Esophagus squamous epithelium (tissue), 5 donors: ENCODE data around the gene SNTB2. TPM values are rescaled to one million over a fixed set of nuclear protein-coding genes. Genes with fewer than 3 reads are reported as not detected.

ENCODE experiments used
- DNase-seq: peaks from one replicate; lab custom pipeline; 2025; lab: John Stamatoyannopoulos, UW
- H3K27ac ChIP-seq, 4 donors: fragments of 200-600 bp; sonication (generic); one replicate each; pipeline ENCODE4 v1.5.1; 2016 to 2019; ENCODE audit warnings: mild to moderate bottlenecking in 1 of 4
- H3K27me3 ChIP-seq, 4 donors: fragments of 200-600 bp; sonication (generic); 1 replicate in 3 of 4; 2 replicates in 1 of 4; pipeline versions ENCODE4 v1.5.1 to v1.6.0; 2017 to 2021; ENCODE audit warnings: antibody characterized with exemption in 1 of 4
- H3K36me3 ChIP-seq, 3 donors: fragments of 200-600 bp; sonication (generic); one replicate each; pipeline ENCODE4 v1.5.1; 2016 to 2019
- H3K4me1 ChIP-seq, 3 donors: fragments of 200-600 bp; sonication (generic); one replicate each; pipeline ENCODE4 v1.5.1; 2017 to 2019
- H3K4me3 ChIP-seq, 4 donors: fragments of 200-600 bp; sonication (generic); 1 replicate in 3 of 4; 2 replicates in 1 of 4; pipeline ENCODE4 v1.5.1; 2016 to 2019; ENCODE audit warnings: mild to moderate bottlenecking in 2 of 4, moderate library complexity in 1 of 4
- H3K9me3 ChIP-seq, 3 donors: fragments of 200-600 bp; sonication (generic); one replicate each; pipeline ENCODE4 v1.5.1; 2016 to 2019
- POLR2A ChIP-seq, 4 donors: fragments of 450-650 bp; IDR thresholded peaks; one replicate each; pipeline ENCODE4 v1.6.1; 2017; ENCODE audit warnings: antibody characterized with exemption in 4 of 4, mild to moderate bottlenecking in 4 of 4, moderate library complexity in 3 of 4
- WGBS, 2 donors: methylation state at CpG; one replicate each; pipeline ENCODE4 v1.1.5; 2018; 5-methylcytosine and 5-hydroxymethylcytosine counted together
- intact Hi-C: fragments of 100-400 bp; cut with DNase I; formaldehyde crosslinking; loops from one replicate; pipeline ENCODE4 v1.15.0; 2022
- total RNA-seq, 4 donors: library from RNA; depleted of rRNA; stranded (reverse); fragments of >200 nt; gene quantifications; one replicate each; pipeline ENCODE4 v1.1.0, GENCODE V29; 2016
- TF ChIP-seq, protein P1 (sequence below), 6 experiments: fragments of 450-650 bp in 4 of 6; fragments of 200-600 bp in 2 of 6; sonication (generic) in 2 of 6; IDR thresholded peaks; one replicate each; pipeline ENCODE4 v1.5.1; 2016 to 2019; ENCODE audit warnings: antibody characterized with exemption in 6 of 6, mild to moderate bottlenecking in 4 of 6, moderate library complexity in 4 of 6
- donor health status: DM: yes; HTN: yes; CAD: no.

Gene SNTB2
- total RNA-seq, 4 donors from 2014 or later: 25.5 to 49.6 (median 25.9) TPM

DNA sequence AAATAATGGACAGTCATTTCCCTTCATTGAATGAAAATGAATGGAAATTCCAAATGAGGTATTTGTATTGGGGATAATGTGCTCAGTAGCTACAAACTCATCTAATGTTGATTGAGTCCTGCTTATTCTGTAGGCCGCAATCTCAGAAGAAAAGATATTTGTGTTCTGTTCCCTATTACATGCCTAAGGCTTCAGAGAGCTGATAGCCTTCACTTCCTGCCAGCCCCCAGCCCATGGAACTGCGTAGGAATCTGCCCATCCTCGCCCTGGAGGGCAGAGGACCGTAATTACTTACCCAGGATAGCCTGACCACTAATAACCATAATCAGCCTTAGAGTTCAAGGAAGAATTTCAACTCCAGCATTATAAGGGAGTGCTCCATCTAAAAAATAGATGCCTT, 17.9 kb upstream of the SNTB2 start:
- no peak overlapping the region for H3K27ac ChIP-seq
- no peaks in the 10 kb centered on the region for H3K9me3 ChIP-seq
- intact Hi-C loops: no loop called here
- TF ChIP-seq POLR2A (IDR thresholded peaks at IDR 0.05): no peak
- TF ChIP-seq, protein P1, sequence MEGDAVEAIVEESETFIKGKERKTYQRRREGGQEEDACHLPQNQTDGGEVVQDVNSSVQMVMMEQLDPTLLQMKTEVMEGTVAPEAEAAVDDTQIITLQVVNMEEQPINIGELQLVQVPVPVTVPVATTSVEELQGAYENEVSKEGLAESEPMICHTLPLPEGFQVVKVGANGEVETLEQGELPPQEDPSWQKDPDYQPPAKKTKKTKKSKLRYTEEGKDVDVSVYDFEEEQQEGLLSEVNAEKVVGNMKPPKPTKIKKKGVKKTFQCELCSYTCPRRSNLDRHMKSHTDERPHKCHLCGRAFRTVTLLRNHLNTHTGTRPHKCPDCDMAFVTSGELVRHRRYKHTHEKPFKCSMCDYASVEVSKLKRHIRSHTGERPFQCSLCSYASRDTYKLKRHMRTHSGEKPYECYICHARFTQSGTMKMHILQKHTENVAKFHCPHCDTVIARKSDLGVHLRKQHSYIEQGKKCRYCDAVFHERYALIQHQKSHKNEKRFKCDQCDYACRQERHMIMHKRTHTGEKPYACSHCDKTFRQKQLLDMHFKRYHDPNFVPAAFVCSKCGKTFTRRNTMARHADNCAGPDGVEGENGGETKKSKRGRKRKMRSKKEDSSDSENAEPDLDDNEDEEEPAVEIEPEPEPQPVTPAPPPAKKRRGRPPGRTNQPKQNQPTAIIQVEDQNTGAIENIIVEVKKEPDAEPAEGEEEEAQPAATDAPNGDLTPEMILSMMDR (IDR thresholded peaks at IDR 0.05): no peak
- 90 to 100% methylated on average over 1 to 4 of the region's 4 CpGs for WGBS, 2 donors
- H3K4me1 ChIP-seq: peaks cover 9 to 44% (median 14%) of the 10 kb centered on the region in 3 donors
- DNase-seq: no peak
- H3K4me3 ChIP-seq: no peak overlapping the region
- H3K27me3 ChIP-seq: no peaks in the 10 kb centered on the region
- peaks cover 0 to 57% (median 11%) of the 10 kb centered on the region in 3 donors for H3K36me3 ChIP-seq

DNA sequence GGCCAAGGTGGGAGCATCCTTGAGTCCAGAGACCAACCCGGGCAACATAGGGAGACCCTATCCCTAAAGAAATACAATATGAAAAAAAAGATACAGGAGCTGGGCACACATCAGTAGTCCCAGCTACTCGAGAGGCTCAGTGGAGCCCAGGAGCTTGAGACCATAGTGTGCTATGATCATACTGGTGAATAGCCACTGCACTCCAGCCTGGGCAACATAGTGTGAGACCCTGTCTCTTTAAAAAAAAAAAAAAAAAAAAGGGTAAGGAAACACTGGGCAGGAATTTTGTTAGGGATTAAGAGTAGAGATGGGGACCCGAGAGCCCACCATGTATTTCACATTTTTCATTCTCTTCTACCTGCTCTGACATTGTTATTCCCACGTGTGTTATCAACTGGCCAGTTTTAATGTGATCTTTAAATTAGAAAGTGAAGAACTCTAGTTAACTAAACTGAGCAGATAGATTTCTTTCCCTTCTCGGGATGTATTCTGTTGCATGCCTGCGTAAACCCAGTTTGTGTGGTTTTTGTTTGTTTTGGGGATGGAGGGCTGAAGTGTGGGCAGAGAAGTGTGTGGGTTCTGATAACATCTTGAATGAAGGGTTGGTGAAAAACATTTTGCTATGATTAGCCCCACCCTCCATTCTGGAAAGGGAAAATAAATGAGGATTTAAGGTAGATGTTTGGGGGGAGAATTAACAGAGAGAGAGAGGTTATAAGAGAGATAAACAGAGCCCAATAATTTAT, 17.2 kb upstream of the SNTB2 start:
- H3K36me3 ChIP-seq: peaks cover 0 to 50% (median 8%) of the 10 kb centered on the region in 3 donors
- H3K27ac ChIP-seq: peak overlapping the region in 3 of 4 donors; percentile 82 to 90 (median 84)
- WGBS, 2 donors: 82 to 84% methylated on average over 6 of the region's 6 CpGs
- TF ChIP-seq, protein P1 (IDR thresholded peaks at IDR 0.05): no peak
- no peak for TF ChIP-seq POLR2A (IDR thresholded peaks at IDR 0.05)
- no peak overlapping the region for H3K4me3 ChIP-seq
- no peak for DNase-seq
- H3K9me3 ChIP-seq: no peaks in the 10 kb centered on the region
- no peaks in the 10 kb centered on the region for H3K27me3 ChIP-seq
- peaks cover 9 to 52% (median 20%) of the 10 kb centered on the region in 3 donors for H3K4me1 ChIP-seq
- intact Hi-C loops: no loop called here

DNA sequence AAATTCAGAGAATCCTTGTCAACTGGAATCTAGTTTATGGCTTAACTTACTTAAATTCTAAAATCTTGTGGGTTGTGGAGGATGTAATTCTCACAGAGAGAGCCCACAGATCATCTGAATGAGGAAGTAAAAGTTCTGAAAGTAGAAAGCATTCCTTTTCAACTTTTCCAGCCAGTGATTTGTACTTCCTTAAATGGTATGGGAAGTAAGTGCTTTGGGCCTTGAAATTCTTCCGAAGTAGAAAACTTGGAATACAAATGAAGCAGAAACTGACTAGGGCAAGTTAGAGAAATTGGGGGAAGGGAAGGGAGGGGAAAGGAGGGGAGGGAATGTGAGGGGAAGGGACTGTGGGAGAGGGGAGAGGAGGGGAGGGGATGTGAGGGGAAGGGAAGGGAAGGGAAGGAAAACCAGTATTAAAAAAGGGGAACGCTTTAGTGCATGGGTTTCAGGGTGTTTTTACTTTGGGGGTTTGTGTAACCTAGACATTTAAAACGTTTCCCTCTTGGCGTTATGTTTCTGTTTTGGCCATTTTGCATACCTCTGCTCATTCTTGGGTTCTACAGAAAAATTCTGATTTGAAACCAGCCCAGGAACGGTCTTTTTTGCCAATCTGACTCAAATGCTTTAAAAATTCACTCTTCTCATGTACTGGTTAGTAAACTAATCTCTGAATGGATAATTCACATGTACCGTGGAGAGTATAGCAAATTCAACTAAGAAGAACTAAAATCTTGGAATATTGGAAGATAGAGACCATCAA, 15.5 kb upstream of the SNTB2 start:
- TF ChIP-seq, protein P1 (IDR thresholded peaks at IDR 0.05): no peak
- TF ChIP-seq POLR2A (IDR thresholded peaks at IDR 0.05): no peak
- intact Hi-C loops: no loop called here

DNA sequence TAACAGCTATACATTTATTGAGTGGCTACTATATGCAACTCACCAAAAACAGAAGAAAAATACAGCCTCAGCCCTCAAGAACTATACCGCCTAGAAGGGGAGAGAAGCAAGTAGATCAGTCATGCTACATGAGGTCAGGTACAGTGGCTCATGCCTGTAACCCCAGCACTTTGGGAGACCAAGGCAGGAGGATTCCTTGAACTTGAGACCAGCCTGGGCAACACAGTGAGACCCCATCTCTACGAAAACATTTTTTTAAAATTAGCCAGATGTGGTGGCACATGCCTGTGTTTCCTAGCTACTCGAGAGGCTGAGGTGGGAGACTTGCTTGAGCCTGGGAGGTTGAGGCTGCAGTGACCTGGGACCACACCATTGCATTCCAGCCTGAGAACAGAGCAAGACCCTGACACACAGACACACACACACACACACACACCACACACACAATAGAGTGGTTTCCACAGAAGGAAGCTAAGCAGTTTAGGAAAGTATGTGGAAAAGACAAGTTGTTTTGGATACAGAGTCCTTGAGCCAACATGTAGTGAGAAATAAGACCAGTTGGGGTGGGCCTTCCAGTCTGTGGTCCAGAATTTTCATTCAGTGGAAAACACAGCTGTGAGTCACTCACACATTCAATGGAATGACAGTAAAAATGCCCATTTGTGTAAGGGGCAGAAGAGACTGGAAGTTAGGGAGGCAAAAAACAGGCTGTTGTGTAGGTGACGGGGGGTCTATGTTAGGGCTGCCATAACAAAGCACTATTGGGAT, 10.7 kb upstream of the SNTB2 start:
- no peak for DNase-seq
- Histone ChIP-seq H3K27ac (peak overlapping the region in 3 of 4 donors; percentile 41 to 61 (median 46)), H3K27me3 (no peaks in the 10 kb centered on the region), H3K9me3 (no peaks in the 10 kb centered on the region), H3K4me3 (no peak overlapping the region), H3K36me3 (no peaks in the 10 kb centered on the region), H3K4me1 (peaks cover 25 to 77% (median 36%) of the 10 kb centered on the region in 3 donors)
- WGBS, 2 donors: 89% methylated on average over 3 to 4 of the region's 4 CpGs
- TF ChIP-seq, protein P1 (IDR thresholded peaks at IDR 0.05): no peak
- no peak for TF ChIP-seq POLR2A (IDR thresholded peaks at IDR 0.05)
- intact Hi-C loops: no loop called here

More for the DNA sequence above, 15.5 kb upstream of the SNTB2 start:
- H3K4me3 ChIP-seq: no peak overlapping the region
- peaks cover 0 to 32% (median 0%) of the 10 kb centered on the region in 3 donors for H3K36me3 ChIP-seq
- peaks cover 9 to 50% (median 21%) of the 10 kb centered on the region in 3 donors for H3K4me1 ChIP-seq
- no peaks in the 10 kb centered on the region for H3K9me3 ChIP-seq
- H3K27me3 ChIP-seq: no peaks in the 10 kb centered on the region
- DNase-seq: no peak
- H3K27ac ChIP-seq: peak overlapping the region; percentile 76 to 90 (median 83)
- WGBS, 2 donors: 45 to 50% methylated on average over 6 of the region's 6 CpGs
